HG03342 (cell line): Measurements from ENCODE around the gene SPECC1.
"Not testable (repeated sequence)": the region's sequence is repeated elsewhere in the genome, so short reads cannot be mapped to it uniquely, and the experiment has no call there.

Experiments used
- ATAC-seq: cut with Tn5 transposase; IDR thresholded peaks from one replicate; pipeline ENCODE4 v1.9.1; 2021; ENCODE audit warnings: mild to moderate bottlenecking, moderate library complexity; ENCODE audit not compliant: unreplicated experiment

The SPECC1 gene

DNA sequence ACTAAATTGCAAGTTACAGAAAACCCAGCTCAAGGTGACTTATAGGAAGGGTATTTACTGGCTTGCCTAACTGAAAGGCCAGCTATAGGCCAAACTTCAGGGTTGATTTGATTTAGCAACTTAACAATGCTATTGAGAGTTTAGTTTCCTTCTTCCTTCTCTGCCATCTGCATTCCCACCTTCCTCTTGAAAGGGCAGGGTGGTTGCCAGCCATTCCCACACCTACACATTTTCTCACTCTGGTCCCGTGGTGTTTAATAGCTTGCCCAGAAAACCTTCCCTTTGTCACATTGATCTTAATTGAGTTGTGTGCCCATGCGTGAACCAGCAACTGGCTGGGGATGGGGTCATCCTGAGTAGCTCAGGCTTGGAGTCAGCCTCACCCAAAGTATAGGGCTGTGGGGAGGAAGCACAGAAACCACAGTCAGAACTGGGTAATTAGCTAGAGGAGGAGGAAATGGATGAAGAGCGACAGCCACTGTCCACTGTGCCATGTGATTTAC is 194.7 kb downstream of the SPECC1 start:
- ATAC-seq, result no peak

DNA sequence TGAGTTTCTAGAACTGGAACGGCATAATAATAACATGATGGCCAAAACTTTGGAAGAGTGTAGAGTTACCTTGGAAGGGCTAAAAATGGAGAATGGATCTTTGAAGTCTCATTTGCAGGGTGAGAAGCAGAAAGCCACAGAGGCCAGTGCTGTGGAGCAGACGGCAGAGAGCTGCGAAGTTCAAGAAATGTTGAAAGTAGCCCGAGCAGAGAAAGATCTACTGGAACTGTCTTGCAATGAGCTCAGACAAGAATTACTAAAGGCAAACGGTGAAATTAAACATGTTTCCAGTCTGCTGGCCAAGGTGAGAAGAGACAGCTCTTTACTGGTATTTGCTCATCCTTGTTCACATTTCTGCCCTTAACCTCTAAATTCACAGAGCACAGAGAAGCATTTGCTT is 196.4 kb downstream of the SPECC1 start:
- no peak for ATAC-seq

GRCh38 chr17:20206068-20206467 is 196.9 kb downstream of the SPECC1 start:
- ATAC-seq, result no peak

- ATAC-seq, result no peak
Observed at GRCh38 chr17:20206591-20206990, 197.4 kb downstream of the SPECC1 start.

DNA sequence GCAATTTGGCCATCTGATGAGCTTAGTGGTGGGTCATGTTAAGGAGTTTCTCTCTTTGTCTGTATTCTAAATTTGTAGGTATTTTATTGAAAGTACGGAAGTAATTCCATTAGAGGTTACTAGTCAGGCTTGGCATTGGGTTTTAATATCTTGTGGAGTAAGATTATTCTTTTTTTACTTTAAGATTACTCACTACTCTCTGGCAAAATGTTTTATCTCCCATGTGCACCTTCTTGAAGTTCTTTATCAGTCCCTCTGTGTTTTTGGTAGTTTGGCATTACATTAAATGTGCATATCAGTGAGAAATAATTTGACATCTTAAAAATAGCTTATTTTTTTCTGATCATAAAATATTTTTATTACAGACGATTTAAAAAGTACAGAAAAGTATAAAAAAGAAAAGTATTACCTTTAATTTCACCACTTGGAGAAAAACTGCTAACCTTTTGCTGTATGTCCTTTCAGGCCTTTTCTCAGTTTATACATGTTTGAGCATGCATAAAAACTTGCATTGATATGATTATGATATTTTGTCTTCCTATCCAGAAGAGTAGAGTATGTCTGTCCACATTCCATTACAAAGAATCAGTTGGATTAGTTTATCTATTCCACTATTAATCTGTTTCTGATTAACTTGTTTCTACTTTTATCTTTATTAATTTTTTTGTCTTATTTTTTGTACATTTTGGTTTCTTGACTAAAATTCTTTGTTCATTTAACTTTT is 198.3 kb downstream of the SPECC1 start:
- no peak for ATAC-seq

DNA sequence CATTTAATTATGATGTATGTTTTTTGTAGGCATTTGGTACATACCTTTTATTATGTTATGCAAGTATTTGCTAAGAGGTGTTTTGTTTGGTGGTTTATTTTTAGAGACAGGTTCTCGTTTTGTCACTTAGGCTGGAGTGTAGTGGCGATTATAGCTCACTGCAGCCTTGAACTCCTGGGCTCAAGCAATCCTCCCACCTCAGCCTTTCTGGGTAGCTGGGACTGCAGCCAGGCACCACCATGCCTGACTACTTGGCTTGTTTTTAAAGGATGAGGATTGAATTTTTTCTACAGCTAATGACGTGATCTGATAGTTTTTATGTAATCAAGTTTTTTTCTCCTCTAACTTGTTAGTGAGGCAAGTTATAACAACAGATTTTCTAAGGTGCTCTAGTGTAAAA is 199.6 kb downstream of the SPECC1 start:
- ATAC-seq, result no peak

- ATAC-seq, result no peak
Observed at GRCh38 chr17:20210180-20210579, 201.0 kb downstream of the SPECC1 start.

DNA sequence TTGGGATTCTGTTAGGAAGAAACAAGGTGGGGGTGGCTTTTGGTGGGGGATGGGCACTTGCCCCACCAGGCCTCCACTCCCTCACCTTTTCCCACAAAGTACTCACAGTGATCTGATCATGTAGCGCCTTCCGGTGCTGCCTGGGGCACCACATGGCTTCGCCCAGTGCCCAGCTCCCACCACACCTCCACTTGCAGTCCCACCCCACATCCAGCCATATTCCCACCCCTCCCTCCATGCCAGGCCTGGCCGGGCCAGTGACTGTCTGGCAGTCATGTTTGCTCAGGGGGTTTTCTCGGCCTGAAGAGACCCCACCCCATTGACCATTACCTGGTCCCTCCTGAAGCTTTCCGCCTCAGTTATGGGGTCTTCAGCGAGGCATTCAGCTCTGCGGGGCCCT is 201.5 kb downstream of the SPECC1 start:
- ATAC-seq, result no peak

- ATAC-seq, result no peak
Observed at GRCh38 chr17:20211246-20211645, 202.1 kb downstream of the SPECC1 start.

DNA sequence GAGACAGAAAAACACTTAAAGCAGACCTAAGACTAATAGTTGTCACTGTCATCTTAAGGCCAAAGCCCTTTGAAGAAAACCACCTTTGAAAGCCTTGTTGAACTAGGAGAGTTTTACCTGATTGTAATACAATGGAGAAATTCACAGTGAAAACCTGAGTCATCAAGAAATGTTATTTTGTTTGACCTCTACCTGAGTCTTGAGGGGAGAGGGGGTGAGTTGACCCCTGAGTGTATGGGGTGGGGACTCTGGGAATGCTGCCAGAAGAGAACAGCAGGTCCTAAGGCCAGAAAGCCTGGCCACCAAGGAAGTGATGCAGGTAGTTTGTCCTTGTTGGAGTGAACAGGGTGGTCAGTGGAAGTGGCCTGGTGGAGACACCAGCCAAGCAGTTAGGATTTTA is 204.3 kb downstream of the SPECC1 start:
- ATAC-seq, result no peak

- no peak for ATAC-seq
Observed at GRCh38 chr17:20214794-20215193, 205.6 kb downstream of the SPECC1 start.

GRCh38 chr17:20216154-20216815 is 207.1 kb downstream of the SPECC1 start:
- no peak for ATAC-seq

GRCh38 chr17:20216853-20217252 is 207.7 kb downstream of the SPECC1 start:
- ATAC-seq, result no peak

- ATAC-seq, result no peak
Observed at GRCh38 chr17:20217677-20218076, 208.5 kb downstream of the SPECC1 start.

GRCh38 chr17:20218272-20218671 is 209.1 kb downstream of the SPECC1 start:
- no peak for ATAC-seq

GRCh38 chr17:20223808-20224328 is 214.7 kb downstream of the SPECC1 start:
- ATAC-seq, result no peak

GRCh38 chr17:20224379-20224778 is 215.2 kb downstream of the SPECC1 start:
- no peak for ATAC-seq

DNA sequence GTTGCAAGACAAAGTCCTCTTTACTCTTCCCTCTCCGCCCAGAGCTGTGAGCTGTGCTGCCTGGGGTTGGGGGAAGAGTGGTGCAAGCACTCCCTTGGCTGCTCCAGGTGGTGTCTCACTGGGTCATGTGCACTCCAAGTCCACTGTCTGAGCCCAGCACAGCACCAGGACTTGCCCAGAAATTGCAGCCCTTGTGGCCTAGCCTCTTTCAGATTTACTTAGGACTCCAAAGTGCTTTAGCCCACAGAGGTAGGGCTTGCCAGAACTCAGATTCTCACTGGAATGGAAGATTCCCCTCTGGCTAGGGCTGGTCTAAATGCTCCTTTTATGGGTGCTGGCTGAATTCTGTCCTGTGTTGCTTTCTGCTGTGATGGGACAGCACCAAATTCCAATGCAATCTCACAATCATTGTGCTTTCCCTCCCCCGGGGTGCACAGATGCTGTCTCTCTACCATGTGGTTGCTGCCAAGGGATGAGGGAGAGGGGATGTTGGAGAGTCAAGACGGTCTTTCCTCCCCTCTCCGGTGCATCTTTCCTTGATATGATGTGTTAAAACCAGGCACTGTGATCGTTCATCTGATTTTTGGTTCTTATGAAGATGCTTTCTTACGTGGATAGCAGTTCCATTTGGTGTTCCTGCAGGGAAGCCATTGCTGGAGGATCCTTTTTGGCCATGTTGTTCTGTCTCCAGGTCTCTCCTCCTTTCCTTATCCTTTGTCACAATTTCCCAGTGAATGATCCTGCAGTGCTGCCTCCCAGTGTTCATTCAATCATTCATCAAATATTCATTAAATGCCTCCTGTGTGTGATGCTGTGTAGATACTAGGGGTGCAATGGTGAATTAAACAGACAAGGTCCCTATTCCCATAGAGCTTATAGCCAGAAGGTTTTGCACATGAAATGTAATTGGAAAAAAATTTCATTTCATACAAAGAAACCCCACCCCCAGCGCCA is 216.3 kb downstream of the SPECC1 start:
- ATAC-seq, result no peak

GRCh38 chr17:20226814-20227482 is 217.8 kb downstream of the SPECC1 start:
- no peak for ATAC-seq

- ATAC-seq, result not testable (repeated sequence)
Observed at GRCh38 chr17:20227720-20228370, 218.7 kb downstream of the SPECC1 start.
